GM12892 (cell line): ENCODE data around the gene PLCXD1.

Experiments
- POLR2A ChIP-seq: IDR thresholded peaks from 2 replicates; pipeline ENCODE4 v1.6.1; 2011; ENCODE audit warnings: low read depth, low read length, control low read depth
- POLR2AphosphoS5 ChIP-seq: IDR thresholded peaks from 2 replicates; pipeline ENCODE4 v1.6.1; 2011; ENCODE audit warnings: low read depth, low read length, control low read depth
- TAF1 ChIP-seq: IDR thresholded peaks from 2 replicates; pipeline ENCODE4 v1.6.1; 2011; ENCODE audit warnings: low read depth, mild to moderate bottlenecking, control low read depth, low read length, borderline replicate concordance

GRCh38 chrX:291411-291901 is 10.3 kb downstream of the PLCXD1 start:
- no peak for TF ChIP-seq POLR2AphosphoS5
- no peak for TF ChIP-seq POLR2A
- no peak for TF ChIP-seq TAF1
